Natural killer cell (primary cell): Measurements from ENCODE around the gene C2orf81. TPM values are rescaled to one million over a fixed set of nuclear protein-coding genes. Genes with fewer than 3 reads are reported as not detected.

Experiments used
- ATAC-seq, 3 donors: fragments of 150-1000 bp in 2 of 3; fragments of 200-7000 bp in 1 of 3; cut with Tn5 transposase; 1 replicate in 1 of 3; 2 replicates in 2 of 3; pipeline ENCODE4 v1.10.0; 2021; ENCODE audit warnings: mild to moderate bottlenecking in 2 of 3, moderate library complexity in 2 of 3
- DNase-seq, 2 donors: peaks; one replicate each; pipeline versions ENCODE4 v3.0.0 to v3.0.0-alpha.2; 2013 to 2021; ENCODE audit warnings: mixed read lengths in 1 of 2
- H3K27ac ChIP-seq: one replicate; pipeline ENCODE4 v1.5.1; 2013; ENCODE audit warnings: mild to moderate bottlenecking, low read length
- H3K27me3 ChIP-seq: one replicate; pipeline ENCODE4 v1.6.1; 2013; ENCODE audit warnings: low read length; ENCODE audit not compliant: control insufficient read depth, insufficient read depth
- H3K36me3 ChIP-seq: one replicate; pipeline ENCODE4 v1.6.1; 2013; ENCODE audit warnings: low read length; ENCODE audit not compliant: control insufficient read depth, insufficient read depth
- H3K4me1 ChIP-seq: one replicate; pipeline ENCODE4 v1.6.1; 2013; ENCODE audit warnings: low read length; ENCODE audit not compliant: control insufficient read depth, insufficient read depth
- H3K4me3 ChIP-seq: one replicate; pipeline ENCODE4 v1.5.1; 2013; ENCODE audit warnings: low read length
- H3K9me3 ChIP-seq: one replicate; pipeline ENCODE4 v1.6.1; 2013; ENCODE audit warnings: low read length; ENCODE audit not compliant: control insufficient read depth, insufficient read depth
- H3K27ac Mint-ChIP-seq, 2 donors: one replicate each; pipeline ENCODE4 v1.8.0; 2022; ENCODE audit warnings: mild to moderate bottlenecking in 2 of 2, mixed read lengths in 2 of 2, moderate library complexity in 1 of 2
- H3K27me3 Mint-ChIP-seq, 2 donors: one replicate each; pipeline ENCODE4 v1.8.0; 2022; ENCODE audit warnings: low read depth in 2 of 2, mixed read lengths in 2 of 2
- H3K36me3 Mint-ChIP-seq: one replicate; pipeline ENCODE4 v1.8.0; 2022; ENCODE audit warnings: mixed read lengths
- H3K4me1 Mint-ChIP-seq, 2 donors: one replicate each; pipeline ENCODE4 v1.8.0; 2022; ENCODE audit warnings: mixed read lengths in 2 of 2
- H3K4me3 Mint-ChIP-seq: one replicate; pipeline ENCODE4 v1.8.0; 2022; ENCODE audit warnings: mild to moderate bottlenecking, moderate library complexity, mixed read lengths
- H3K9me3 Mint-ChIP-seq, 2 donors: one replicate each; pipeline ENCODE4 v1.8.0; 2022; ENCODE audit warnings: mixed read lengths in 2 of 2
- WGBS: methylation state at CpG from one replicate; pipeline ENCODE4 v1.1.7; 2013; ENCODE audit warnings: missing lambda C conversion rate; ENCODE audit not compliant: insufficient coverage; 5-methylcytosine and 5-hydroxymethylcytosine counted together
- intact Hi-C: fragments of 100-400 bp; cut with micrococcal nuclease; formaldehyde crosslinking; loops from one replicate; pipeline ENCODE4 v1.14.2; 2022
- total RNA-seq, 4 donors: library from RNA; stranded (reverse); fragments of 120-200 nt in 1 of 4; gene quantifications; one replicate each; pipeline versions ENCODE4 v1.2.3 to v1.2.4, GENCODE V29; 2013 to 2022
- TF ChIP-seq, protein P1 (sequence below): fragments of 200-600 bp; IDR thresholded peaks from one replicate; pipeline ENCODE4 v1.8.0; 2022; ENCODE audit warnings: antibody characterized with exemption

C2orf81 gene
- total RNA-seq, 3 donors from 2014 or later (not counting 1 experiment from before 2014, with no cell fraction given) = 1.7 to 3.2 (median 1.7) TPM

DNA sequence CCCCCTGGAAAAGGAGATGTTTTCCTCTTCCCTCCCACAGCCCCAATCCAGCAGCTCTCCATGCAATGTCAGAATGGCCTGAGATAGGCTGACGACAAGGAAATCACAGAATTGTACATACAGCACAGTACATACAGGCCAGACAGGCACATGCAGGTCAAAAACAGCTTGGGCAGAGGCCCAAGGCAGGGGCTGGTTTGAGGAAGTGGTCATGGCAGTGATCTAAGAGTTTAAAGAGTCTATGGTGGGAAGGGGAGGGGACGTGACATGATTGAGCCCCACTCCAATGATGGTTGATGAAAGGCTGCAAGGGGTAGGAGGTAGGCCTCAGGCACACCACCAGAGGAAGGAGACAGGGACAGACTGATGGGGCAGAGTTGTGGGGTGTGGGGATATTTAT, 45.6 kb downstream of the C2orf81 start:
- peaks cover 24% of the 10 kb centered on the region for H3K4me1 ChIP-seq
- H3K36me3 ChIP-seq = peaks cover 27% of the 10 kb centered on the region
- TF ChIP-seq, protein P1, sequence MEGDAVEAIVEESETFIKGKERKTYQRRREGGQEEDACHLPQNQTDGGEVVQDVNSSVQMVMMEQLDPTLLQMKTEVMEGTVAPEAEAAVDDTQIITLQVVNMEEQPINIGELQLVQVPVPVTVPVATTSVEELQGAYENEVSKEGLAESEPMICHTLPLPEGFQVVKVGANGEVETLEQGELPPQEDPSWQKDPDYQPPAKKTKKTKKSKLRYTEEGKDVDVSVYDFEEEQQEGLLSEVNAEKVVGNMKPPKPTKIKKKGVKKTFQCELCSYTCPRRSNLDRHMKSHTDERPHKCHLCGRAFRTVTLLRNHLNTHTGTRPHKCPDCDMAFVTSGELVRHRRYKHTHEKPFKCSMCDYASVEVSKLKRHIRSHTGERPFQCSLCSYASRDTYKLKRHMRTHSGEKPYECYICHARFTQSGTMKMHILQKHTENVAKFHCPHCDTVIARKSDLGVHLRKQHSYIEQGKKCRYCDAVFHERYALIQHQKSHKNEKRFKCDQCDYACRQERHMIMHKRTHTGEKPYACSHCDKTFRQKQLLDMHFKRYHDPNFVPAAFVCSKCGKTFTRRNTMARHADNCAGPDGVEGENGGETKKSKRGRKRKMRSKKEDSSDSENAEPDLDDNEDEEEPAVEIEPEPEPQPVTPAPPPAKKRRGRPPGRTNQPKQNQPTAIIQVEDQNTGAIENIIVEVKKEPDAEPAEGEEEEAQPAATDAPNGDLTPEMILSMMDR = no peak
- DNase-seq (no peak), ATAC-seq (no peak)
- 59% methylated on average over 2 of the region's 2 CpGs for WGBS
- H3K9me3 Mint-ChIP-seq = no peaks in the 10 kb centered on the region
- H3K9me3 ChIP-seq = no peaks in the 10 kb centered on the region
- no peak overlapping the region for H3K4me3 Mint-ChIP-seq
- H3K4me3 ChIP-seq = no peak overlapping the region
- H3K27ac Mint-ChIP-seq = no peak overlapping the region
- peaks cover 55 to 62% of the 10 kb centered on the region in 2 donors for H3K4me1 Mint-ChIP-seq
- intact Hi-C loops = no loop called here
- no peaks in the 10 kb centered on the region for H3K27me3 Mint-ChIP-seq
- H3K27ac ChIP-seq = no peak overlapping the region
- no peaks in the 10 kb centered on the region for H3K27me3 ChIP-seq
- H3K36me3 Mint-ChIP-seq = peaks cover 5% of the 10 kb centered on the region

DNA sequence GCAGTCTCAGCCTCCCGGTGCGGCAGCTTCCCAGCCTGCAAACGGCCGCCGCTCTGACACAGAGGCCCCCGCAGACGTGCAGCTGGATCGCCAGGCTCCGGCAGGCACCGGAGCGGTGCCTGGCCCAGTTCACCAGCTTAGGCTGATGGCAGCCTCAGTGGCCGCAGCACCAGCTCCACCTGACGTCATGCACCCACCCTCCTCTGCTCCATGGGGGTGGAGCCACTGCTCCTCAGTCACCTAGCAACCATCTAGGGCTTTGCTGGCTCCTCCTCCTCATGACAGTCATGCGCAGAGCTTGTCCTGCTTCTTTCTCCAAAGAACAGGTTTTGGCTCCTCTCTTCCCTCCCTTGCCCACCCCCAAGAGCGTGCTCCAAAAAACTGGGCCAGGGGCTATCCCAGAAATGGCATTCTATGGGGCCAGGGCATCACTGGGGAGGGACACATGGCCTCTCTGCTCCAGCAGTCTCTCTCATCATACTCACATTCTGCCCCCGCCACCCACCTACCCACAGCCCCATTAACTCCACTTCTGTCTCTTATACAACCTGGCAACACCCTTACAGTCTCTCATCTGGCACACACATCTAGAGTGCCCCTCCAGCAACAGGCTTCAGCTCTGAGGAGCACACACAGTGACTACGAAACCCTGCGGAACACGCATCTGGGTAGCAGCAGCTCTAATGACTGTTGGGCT, 46.8 kb downstream of the C2orf81 start:
- no peak overlapping the region for H3K4me3 ChIP-seq
- H3K27ac Mint-ChIP-seq = no peak overlapping the region
- H3K27me3 Mint-ChIP-seq = no peaks in the 10 kb centered on the region
- H3K36me3 ChIP-seq = peaks cover 39% of the 10 kb centered on the region
- peaks cover 10% of the 10 kb centered on the region for H3K36me3 Mint-ChIP-seq
- H3K27me3 ChIP-seq = no peaks in the 10 kb centered on the region
- H3K4me1 Mint-ChIP-seq = peaks cover 44 to 50% of the 10 kb centered on the region in 2 donors
- TF ChIP-seq, protein P1 = no peak
- no peak for DNase-seq
- H3K27ac ChIP-seq = no peak overlapping the region
- H3K4me3 Mint-ChIP-seq = no peak overlapping the region
- 95% methylated on average over 19 of the region's 19 CpGs for WGBS
- H3K4me1 ChIP-seq = peaks cover 13% of the 10 kb centered on the region
- intact Hi-C loops = loop anchor here (5.0 kb wide), 1 partner anchor 697 kb away; no protein-coding TSS in a partner anchor
- no peaks in the 10 kb centered on the region for H3K9me3 Mint-ChIP-seq
- H3K9me3 ChIP-seq = no peaks in the 10 kb centered on the region
- no peak for ATAC-seq

DNA sequence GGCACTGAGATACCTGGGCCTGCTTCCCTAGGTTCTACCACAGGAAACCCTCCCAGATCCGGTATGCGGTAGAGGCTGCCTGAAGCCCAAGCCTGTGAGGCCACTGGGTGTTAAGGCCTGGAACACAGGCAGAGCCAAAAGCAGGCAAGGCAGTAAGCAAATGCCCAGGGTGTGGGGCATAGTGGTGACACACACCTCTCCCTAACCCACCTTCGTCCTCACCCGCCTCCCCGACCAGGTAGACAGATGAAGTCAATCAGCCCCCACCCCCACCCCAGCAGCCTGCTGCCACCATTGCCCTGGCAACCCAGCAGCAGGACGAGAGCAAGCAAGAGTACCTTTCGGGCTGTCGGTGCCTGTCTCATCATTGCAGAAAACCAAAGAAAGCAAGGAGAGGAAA, 47.4 kb downstream of the C2orf81 start:
- Histone ChIP-seq H3K27me3 (no peaks in the 10 kb centered on the region), H3K4me3 (no peak overlapping the region), H3K9me3 (no peaks in the 10 kb centered on the region), H3K36me3 (peaks cover 43% of the 10 kb centered on the region), H3K4me1 (peaks cover 7% of the 10 kb centered on the region), H3K27ac (no peak overlapping the region)
- H3K9me3 Mint-ChIP-seq = no peaks in the 10 kb centered on the region
- TF ChIP-seq, protein P1 = no peak
- no peak for DNase-seq
- H3K4me3 Mint-ChIP-seq = no peak overlapping the region
- ATAC-seq = no peak
- peaks cover 10% of the 10 kb centered on the region for H3K36me3 Mint-ChIP-seq
- intact Hi-C loops = loop anchor here (5.0 kb wide), 1 partner anchor 697 kb away; no protein-coding TSS in a partner anchor
- H3K4me1 Mint-ChIP-seq = peaks cover 38 to 43% of the 10 kb centered on the region in 2 donors
- H3K27ac Mint-ChIP-seq = no peak overlapping the region
- 86% methylated on average over 5 of the region's 8 CpGs for WGBS
- no peaks in the 10 kb centered on the region for H3K27me3 Mint-ChIP-seq
